BJ (cell line): Measurements from ENCODE around the gene LUM. TPM values are rescaled to one million over a fixed set of nuclear protein-coding genes. Genes with fewer than 3 reads are reported as not detected.

ENCODE experiments used
- CTCF ChIA-PET: fragments of 350-600 bp; formaldehyde crosslinking; extraction: SDS; loops from one replicate; lab custom pipeline; 2021; ENCODE audit warnings: antibody characterized with exemption, inconsistent platforms; lab: Yijun Ruan, JAX
- POLR2A ChIA-PET: fragments of 300-600 bp; sonication (Branson Sonifier 250); formaldehyde crosslinking; extraction: SDS; loops from one replicate; lab custom pipeline; 2021; ENCODE audit warnings: antibody characterized with exemption; lab: Charles Lee
- DNase-seq: peaks from one replicate; pipeline ENCODE4 v3.0.0-alpha.2; 2011; ENCODE audit warnings: low read depth
- H3K27me3 ChIP-seq: 2 replicates; pipeline ENCODE4 v1.6.0; 2011; ENCODE audit warnings: low read length; ENCODE audit not compliant: control insufficient read depth, insufficient read depth
- H3K36me3 ChIP-seq: 2 replicates; pipeline ENCODE4 v1.5.1; 2011; ENCODE audit warnings: low read length; ENCODE audit not compliant: control insufficient read depth, insufficient read depth
- H3K4me3 ChIP-seq: 2 replicates; pipeline ENCODE4 v1.5.1; 2011; ENCODE audit warnings: low read depth, mild to moderate bottlenecking, control low read depth, low read length
- CTCF ChIP-seq: IDR thresholded peaks from 2 replicates; pipeline ENCODE4 v1.5.1; 2011; ENCODE audit warnings: low read depth, mild to moderate bottlenecking, control low read depth, inconsistent platforms, low read length, moderate library complexity; ENCODE audit not compliant: insufficient read depth
- polyA plus RNA-seq: library from polyadenylated mRNA; depleted of rRNA; stranded (reverse); fragments of >200 nt; gene quantifications from 2 replicates; pipeline ENCODE4 v1.2.3, GENCODE V29; 2011

The LUM gene
- polyA plus RNA-seq, 1 experiment, result 677 TPM

- DNase-seq, result no peak
- ChIA-PET CTCF (interaction anchor here (0.6 kb wide), 1 partner anchor 32 kb away, joined by 5 read pairs; no protein-coding TSS in a partner anchor), POLR2A (no interaction called here)
- no peak overlapping the region for H3K4me3 ChIP-seq
- H3K36me3 ChIP-seq, result no peaks in the 10 kb centered on the region
- H3K27me3 ChIP-seq, result no peaks in the 10 kb centered on the region
- TF ChIP-seq CTCF, result no peak
Observed at GRCh38 chr12:91074154-91074709, 37.1 kb downstream of the LUM start.

- ChIA-PET CTCF (interaction anchor here (1.2 kb wide), 1 partner anchor 10 kb away, joined by 3 read pairs; no protein-coding TSS in a partner anchor), POLR2A (no interaction called here)
- no peaks in the 10 kb centered on the region for H3K36me3 ChIP-seq
- H3K4me3 ChIP-seq, result no peak overlapping the region
- no peak for DNase-seq
- TF ChIP-seq CTCF, result no peak
- H3K27me3 ChIP-seq, result no peaks in the 10 kb centered on the region
Observed at GRCh38 chr12:91073426-91073825, 37.9 kb downstream of the LUM start.

GRCh38 chr12:91072931-91073330, 38.4 kb downstream of the LUM start:
- ChIA-PET POLR2A (no interaction called here), CTCF (interaction anchor here (0.6 to 1.2 kb wide), 2 partner anchors 10 to 11 kb away, joined by 3 read pairs; no protein-coding TSS in a partner anchor)
- H3K27me3 ChIP-seq, result no peaks in the 10 kb centered on the region
- TF ChIP-seq CTCF, result no peak
- H3K4me3 ChIP-seq, result no peak overlapping the region
- no peaks in the 10 kb centered on the region for H3K36me3 ChIP-seq
- DNase-seq, result no peak

- Histone ChIP-seq H3K36me3 (no peaks in the 10 kb centered on the region), H3K27me3 (no peaks in the 10 kb centered on the region), H3K4me3 (no peak overlapping the region)
- no peak for DNase-seq
- no peak for TF ChIP-seq CTCF
- CTCF ChIA-PET, result no interaction called here
- POLR2A ChIA-PET, result no interaction called here
Observed at GRCh38 chr12:91070936-91071335, 40.4 kb downstream of the LUM start.

GRCh38 chr12:91065396-91065795, 45.9 kb downstream of the LUM start:
- no peak for TF ChIP-seq CTCF
- ChIA-PET POLR2A (no interaction called here), CTCF (interaction anchor here (1.0 to 2.2 kb wide), 3 partner anchors 11 to 79 kb away, joined by 3 to 5 read pairs (median 3); no protein-coding TSS in a partner anchor)
- Histone ChIP-seq H3K4me3 (no peak overlapping the region), H3K27me3 (no peaks in the 10 kb centered on the region), H3K36me3 (no peaks in the 10 kb centered on the region)
- no peak for DNase-seq
